ENCODE data around the gene GFI1B. TPM values are rescaled to one million over a fixed set of nuclear protein-coding genes. Genes with fewer than 3 reads are reported as not detected.

The GFI1B gene
- total and polyA plus RNA-seq, 2 of the 13 experiments (the other 11 are each of a cell fraction or from before 2014, with no cell fraction given): 0.15 to 0.51 TPM

GRCh38 chr9:132944294-132945185 is 34.0 kb upstream of the GFI1B start, which contains the start of gene TSC1 (continued):
- TF ChIP-seq ATF6 (CRISPR knock-in tag; conservative IDR thresholded peaks at IDR 0.05): no peak
- no peak for TF ChIP-seq ATM (IDR thresholded peaks at IDR 0.05; ENCODE audit: borderline replicate concordance)
- peak; percentile 60 for TF ChIP-seq NFYB (CRISPR knock-in tag; IDR thresholded peaks at IDR 0.05)
- 0 out of 2 replicates have a peak, but pooled peaks have one; percentile 53 for TF ChIP-seq TRAFD1 (CRISPR knock-in tag; IDR thresholded peaks at IDR 0.05; ENCODE audit: borderline replicate concordance)
- TF ChIP-seq PBX3 (CRISPR knock-in tag; IDR thresholded peaks at IDR 0.05; ENCODE audit: borderline replicate concordance): 0 out of 2 replicates have a peak, but pooled peaks have one; percentile 59
- peak; percentile 33; the same call in 1 of the 2 replicates for TF ChIP-seq RARA (CRISPR knock-in tag; IDR thresholded peaks at IDR 0.05)
- no peak for TF ChIP-seq SYNCRIP (IDR thresholded peaks at IDR 0.05; ENCODE audit: insufficient read depth, low read depth, low read length)
- TF ChIP-seq ZNF503 (CRISPR knock-in tag; IDR thresholded peaks at IDR 0.05): no peak
- no peak for TF ChIP-seq FLYWCH1 (CRISPR knock-in tag; IDR thresholded peaks at IDR 0.05)
- TF ChIP-seq HNRNPL (IDR thresholded peaks at IDR 0.05; ENCODE audit: low read depth, low read length): 0 out of 2 replicates have a peak, but pooled peaks have one; percentile 58
- TF ChIP-seq NAIF1 (CRISPR knock-in tag; IDR thresholded peaks at IDR 0.05; ENCODE audit: borderline replicate concordance): peak; percentile 71; the same call in 1 of the 2 replicates
- TF ChIP-seq ZBTB33 (CRISPR knock-in tag; IDR thresholded peaks at IDR 0.05): no peak
- TF ChIP-seq ZNF644 (CRISPR knock-in tag; IDR thresholded peaks at IDR 0.05; ENCODE audit: low read depth): no peak; the same call in 1 of the 2 replicates
- peak; percentile 76 for TF ChIP-seq IRF9 (CRISPR knock-in tag; IDR thresholded peaks at IDR 0.05; ENCODE audit: borderline replicate concordance)
- TF ChIP-seq ZNF282 (IDR thresholded peaks at IDR 0.05; ENCODE audit: partially characterized antibody): no peak
- no peak for TF ChIP-seq ZBTB8A (CRISPR knock-in tag; IDR thresholded peaks at IDR 0.05; ENCODE audit: borderline replicate concordance, low read depth)
- TF ChIP-seq ZNF138 (CRISPR knock-in tag; IDR thresholded peaks at IDR 0.05; ENCODE audit: low read depth): no peak

All from HepG2 (cell line).